Measurements from ENCODE around the gene DCPS.

Gene DCPS

GRCh38 chr11:126328938-126329643 is 25.2 kb downstream of the DCPS start:
- DNase-seq = no peak

- DNase-seq = no peak
These were observed 25.9 kb downstream of the DCPS start for GRCh38 chr11:126329644-126330211.

- no peak for DNase-seq
These were observed 27.4 kb downstream of the DCPS start for GRCh38 chr11:126331286-126331685.

- peak; percentile 47 for DNase-seq
These were observed 28.4 kb downstream of the DCPS start for GRCh38 chr11:126332221-126332711.

- DNase-seq = no peak
These were observed 29.3 kb downstream of the DCPS start for GRCh38 chr11:126333142-126333541.

GRCh38 chr11:126334659-126335462 is 31.0 kb downstream of the DCPS start:
- no peak for DNase-seq

GRCh38 chr11:126335463-126335760 is 31.6 kb downstream of the DCPS start:
- no peak for DNase-seq

GRCh38 chr11:126336138-126336541 is 32.3 kb downstream of the DCPS start:
- DNase-seq = no peak

- DNase-seq = no peak
These were observed 32.8 kb downstream of the DCPS start for GRCh38 chr11:126336671-126337101.

- no peak for DNase-seq
These were observed 33.2 kb downstream of the DCPS start for GRCh38 chr11:126337126-126337473.

- no peak for DNase-seq
These were observed 33.8 kb downstream of the DCPS start for GRCh38 chr11:126337474-126338241.

GRCh38 chr11:126338346-126339055 is 34.6 kb downstream of the DCPS start:
- DNase-seq = no peak

GRCh38 chr11:126339073-126339862 is 35.4 kb downstream of the DCPS start:
- no peak for DNase-seq

GRCh38 chr11:126339863-126340434 is 36.1 kb downstream of the DCPS start:
- no peak for DNase-seq

- DNase-seq = no peak
These were observed 37.2 kb downstream of the DCPS start for GRCh38 chr11:126340960-126341606.

GRCh38 chr11:126341760-126342161 is 37.9 kb downstream of the DCPS start:
- no peak for DNase-seq

- no peak for DNase-seq
These were observed 39.2 kb downstream of the DCPS start for GRCh38 chr11:126343051-126343450.

- DNase-seq = no peak
These were observed 40.6 kb downstream of the DCPS start for GRCh38 chr11:126344141-126345080.

- DNase-seq = no peak
These were observed 41.4 kb downstream of the DCPS start for GRCh38 chr11:126345283-126345682.

Data from stimulated activated CD4-positive, alpha-beta T cell treated with anti-CD3 and anti-CD28 coated beads, Interleukin-1b, Interleukin-23, amount 100 ng/mL, for 48 hours (primary cell).